SH-SY5Y (cell line): ENCODE measurements around the gene NCAM1.

Source experiments
- GATA2 ChIP-seq: IDR thresholded peaks from 2 replicates; pipeline ENCODE4 v1.6.1; 2011; ENCODE audit warnings: mild to moderate bottlenecking, low read depth, low read length
- GATA3 ChIP-seq: IDR thresholded peaks from 2 replicates; pipeline ENCODE4 v1.6.1; 2011; ENCODE audit warnings: low read depth, mild to moderate bottlenecking, low read length, moderate library complexity

DNA sequence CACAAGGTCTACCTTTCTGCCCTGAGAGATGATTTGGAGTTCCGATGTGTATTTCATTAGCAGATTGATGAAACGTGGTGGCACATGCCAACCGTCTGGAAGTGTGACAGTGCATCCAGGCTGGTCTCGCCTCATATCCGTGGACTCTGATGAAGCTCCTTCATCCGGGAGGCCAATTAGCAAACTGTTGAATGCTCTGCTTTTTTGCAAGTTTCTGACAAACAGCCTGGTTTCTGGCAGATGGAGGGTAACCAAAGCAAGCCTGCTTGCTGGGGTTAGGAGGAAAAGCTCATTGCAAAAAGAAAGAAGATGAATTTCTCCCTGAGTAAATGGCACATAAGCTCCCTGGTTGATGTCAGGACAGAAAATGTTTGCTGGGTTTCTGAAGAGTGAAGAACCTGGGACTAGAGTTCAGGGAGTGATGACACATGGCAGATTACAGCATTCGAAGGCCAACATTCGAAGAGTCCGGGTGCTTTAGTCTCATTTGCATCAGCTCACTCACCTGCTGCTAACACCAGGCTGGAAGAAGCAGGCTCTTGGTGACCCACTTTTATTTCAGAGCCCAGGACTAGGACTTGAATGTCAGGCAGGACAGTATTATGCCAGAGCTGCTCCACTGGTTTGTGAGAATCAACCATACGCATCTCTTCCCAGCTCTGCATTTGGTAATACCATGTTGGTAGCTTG lies 217.3 kb downstream of the NCAM1 start:
- TF ChIP-seq GATA2, result no peak
- no peak for TF ChIP-seq GATA3
